Activated naive CD8-positive, alpha-beta T cell treated with anti-CD3 and anti-CD28 coated beads, Interleukin-2, amount 50 U/mL, for 24 hours (primary cell): ENCODE measurements around the gene P2RY13.
A peak's percentile ranks its signal among the peaks of the same experiment; 100 is the strongest.

Experiments used
- ATAC-seq: fragments of 150-1000 bp; cut with Tn5 transposase; one replicate; pipeline ENCODE4 v1.10.0; 2021
- DNase-seq: peaks from one replicate; pipeline ENCODE4 v3.0.0; 2021
- H3K27ac Mint-ChIP-seq: one replicate; pipeline ENCODE4 v1.8.0; 2021; ENCODE audit warnings: mild to moderate bottlenecking, mixed read lengths
- H3K27me3 Mint-ChIP-seq: one replicate; pipeline ENCODE4 v1.8.0; 2021; ENCODE audit warnings: mixed read lengths
- H3K36me3 Mint-ChIP-seq: one replicate; pipeline ENCODE4 v1.8.0; 2021; ENCODE audit warnings: low read depth, mixed read lengths
- H3K4me1 Mint-ChIP-seq: one replicate; pipeline ENCODE4 v1.8.0; 2021; ENCODE audit warnings: mixed read lengths
- H3K4me3 Mint-ChIP-seq: one replicate; pipeline ENCODE4 v1.8.0; 2021; ENCODE audit warnings: mild to moderate bottlenecking, moderate library complexity, mixed read lengths
- H3K9me3 Mint-ChIP-seq: one replicate; pipeline ENCODE4 v1.8.0; 2021; ENCODE audit warnings: mixed read lengths

P2RY13 gene

GRCh38 chr3:151314137-151314536 lies 15.2 kb downstream of the P2RY13 start:
- peaks cover 4% of the 10 kb centered on the region for H3K27me3 Mint-ChIP-seq
- DNase-seq (no peak), ATAC-seq (no peak)
- no peaks in the 10 kb centered on the region for H3K36me3 Mint-ChIP-seq
- H3K4me3 Mint-ChIP-seq: no peak overlapping the region
- peaks cover 18% of the 10 kb centered on the region for H3K4me1 Mint-ChIP-seq
- H3K9me3 Mint-ChIP-seq: no peaks in the 10 kb centered on the region
- H3K27ac Mint-ChIP-seq: no peak overlapping the region

DNA sequence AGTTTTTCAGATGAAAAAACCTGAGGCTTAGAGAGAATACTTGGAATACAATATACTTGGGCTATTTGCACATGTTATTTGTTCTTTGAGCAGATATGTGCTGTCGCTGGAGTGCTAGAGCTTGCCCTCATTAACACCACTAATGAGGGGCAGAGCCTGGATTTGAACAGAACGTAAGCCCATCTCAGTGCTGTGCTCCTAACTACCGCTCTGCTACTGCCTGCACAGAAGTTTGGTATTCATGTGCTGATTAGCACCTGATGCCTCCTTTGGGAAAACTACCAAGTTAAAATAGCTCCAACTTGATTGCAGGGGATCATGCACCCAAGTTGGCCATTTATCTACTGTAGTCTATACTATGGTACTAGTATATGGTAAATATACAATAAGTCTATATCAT lies 16.4 kb downstream of the P2RY13 start:
- peaks cover 22% of the 10 kb centered on the region for H3K4me1 Mint-ChIP-seq
- no peak for ATAC-seq
- H3K27ac Mint-ChIP-seq: no peak overlapping the region
- DNase-seq: no peak
- no peak overlapping the region for H3K4me3 Mint-ChIP-seq
- no peaks in the 10 kb centered on the region for H3K9me3 Mint-ChIP-seq
- no peaks in the 10 kb centered on the region for H3K36me3 Mint-ChIP-seq
- H3K27me3 Mint-ChIP-seq: peaks cover 4% of the 10 kb centered on the region

GRCh38 chr3:151309566-151309965 lies 19.8 kb downstream of the P2RY13 start:
- H3K9me3 Mint-ChIP-seq: no peaks in the 10 kb centered on the region
- no peaks in the 10 kb centered on the region for H3K27me3 Mint-ChIP-seq
- no peaks in the 10 kb centered on the region for H3K36me3 Mint-ChIP-seq
- DNase-seq: no peak
- H3K4me1 Mint-ChIP-seq: peaks cover 42% of the 10 kb centered on the region
- H3K27ac Mint-ChIP-seq: no peak overlapping the region
- H3K4me3 Mint-ChIP-seq: no peak overlapping the region
- no peak for ATAC-seq

DNA sequence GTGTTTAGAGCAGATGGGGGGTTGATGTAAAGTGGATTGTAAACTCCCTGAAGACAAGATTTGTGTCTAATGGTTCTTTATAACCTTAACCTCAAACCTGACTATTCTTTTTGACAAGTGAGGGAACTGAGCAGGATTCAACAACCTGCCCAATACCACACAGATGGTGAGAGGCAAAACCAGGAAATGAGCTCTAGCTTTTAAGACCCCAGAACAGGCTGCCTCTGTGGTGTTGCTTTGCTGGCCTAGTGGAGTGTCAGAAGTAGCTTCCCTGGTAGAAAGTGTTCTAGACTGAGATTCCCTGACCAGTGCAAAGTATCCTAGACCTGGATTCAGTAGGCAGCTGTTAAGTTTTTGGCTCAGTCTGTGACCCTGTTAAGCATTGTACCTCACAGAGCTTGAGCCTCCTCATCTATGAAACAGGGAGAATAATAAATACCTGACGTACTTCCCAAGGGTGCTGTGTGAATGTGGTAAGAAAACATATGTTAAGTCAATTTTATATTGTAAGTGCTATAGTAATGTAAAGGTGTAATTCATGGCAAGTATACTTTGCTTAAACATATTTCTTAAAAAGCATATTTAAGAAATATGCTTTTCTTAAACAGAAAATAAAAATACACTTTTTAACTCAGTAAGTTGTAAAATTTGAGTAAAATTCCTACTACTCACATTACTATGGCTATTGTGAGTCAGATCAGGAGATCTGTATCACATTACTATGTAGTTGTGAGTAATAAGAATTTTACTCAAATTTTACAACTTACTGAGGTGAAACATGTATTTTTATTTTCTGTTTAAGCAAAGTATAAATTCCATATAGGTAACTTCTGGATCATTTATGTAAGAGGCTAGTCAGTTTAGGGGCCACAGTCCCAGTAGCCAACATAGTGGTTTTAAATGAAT lies 21.5 kb downstream of the P2RY13 start:
- H3K4me3 Mint-ChIP-seq: no peak overlapping the region

GRCh38 chr3:151307131-151307530 lies 22.2 kb downstream of the P2RY13 start:
- Mint-ChIP-seq H3K4me1 (peaks cover 64% of the 10 kb centered on the region), H3K9me3 (no peaks in the 10 kb centered on the region), H3K4me3 (no peak overlapping the region), H3K27me3 (peaks cover 11% of the 10 kb centered on the region), H3K27ac (peak overlapping the region; percentile 85), H3K36me3 (peaks cover 2% of the 10 kb centered on the region)
- ATAC-seq (no peak), DNase-seq (no peak)

More for the DNA sequence above, 21.5 kb downstream of the P2RY13 start:
- peaks cover 2% of the 10 kb centered on the region for H3K36me3 Mint-ChIP-seq
- H3K9me3 Mint-ChIP-seq: no peaks in the 10 kb centered on the region
- ATAC-seq (no peak), DNase-seq (no peak)
- H3K27me3 Mint-ChIP-seq: peaks cover 6% of the 10 kb centered on the region
- H3K27ac Mint-ChIP-seq: peak overlapping the region; percentile 70
- peaks cover 59% of the 10 kb centered on the region for H3K4me1 Mint-ChIP-seq

DNA sequence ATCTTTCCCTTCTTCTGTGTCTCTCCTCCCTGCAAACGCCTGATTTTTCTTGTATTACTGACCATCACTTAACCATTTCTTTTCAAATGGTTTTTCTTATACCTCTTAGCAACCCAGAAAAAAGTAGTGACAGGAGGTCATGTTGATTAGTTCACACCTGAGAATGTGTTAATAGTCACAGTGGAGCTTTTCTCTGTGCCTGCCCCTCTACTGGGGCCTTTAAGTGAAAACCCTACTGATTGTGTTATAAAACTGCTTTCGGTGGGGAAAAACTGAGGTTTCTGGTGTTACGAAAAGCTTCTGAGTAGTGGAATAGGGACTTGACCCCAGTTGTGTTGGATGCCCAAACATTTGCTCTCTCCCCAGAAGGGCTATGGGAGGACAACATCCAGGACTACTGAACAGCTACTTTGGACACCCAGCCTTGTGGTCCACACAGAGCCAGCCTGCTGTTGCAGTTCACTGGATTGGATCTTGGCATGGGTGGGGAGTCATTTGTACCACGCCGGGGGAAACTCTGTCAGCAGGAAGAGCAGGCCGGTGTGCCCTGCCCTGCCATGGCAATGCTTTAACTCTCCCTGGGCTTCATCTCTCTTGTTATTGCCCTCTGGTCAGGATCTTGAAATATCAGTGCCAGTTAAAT lies 23.1 kb downstream of the P2RY13 start:
- ATAC-seq (no peak), DNase-seq (no peak)
- Mint-ChIP-seq H3K9me3 (no peaks in the 10 kb centered on the region), H3K4me3 (peak overlapping the region; percentile 52), H3K4me1 (peaks cover 72% of the 10 kb centered on the region), H3K27me3 (peaks cover 14% of the 10 kb centered on the region), H3K27ac (peak overlapping the region; percentile 85), H3K36me3 (peaks cover 2% of the 10 kb centered on the region)

DNA sequence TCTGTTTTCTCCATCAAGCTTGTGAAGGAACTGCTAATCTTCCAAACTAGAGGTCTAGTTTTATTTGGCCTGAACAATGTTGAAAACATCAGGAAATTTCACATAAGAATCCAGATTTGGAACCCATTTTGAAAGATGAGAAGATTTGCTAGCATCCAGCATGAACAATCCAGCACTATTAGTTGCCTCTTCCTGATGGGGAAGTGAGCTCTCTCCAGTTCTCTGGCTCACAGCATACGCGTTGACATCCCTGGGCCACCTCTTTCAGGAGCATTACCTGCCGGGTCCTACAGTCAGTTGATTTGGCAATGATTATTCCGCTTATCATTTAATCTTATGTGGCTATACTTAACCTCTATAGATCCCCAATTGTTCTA lies 23.6 kb downstream of the P2RY13 start:
- Mint-ChIP-seq H3K36me3 (peaks cover 2% of the 10 kb centered on the region), H3K27ac (peak overlapping the region; percentile 85), H3K9me3 (no peaks in the 10 kb centered on the region), H3K27me3 (peaks cover 16% of the 10 kb centered on the region), H3K4me1 (peaks cover 76% of the 10 kb centered on the region), H3K4me3 (peak overlapping the region; percentile 52)
- DNase-seq (no peak), ATAC-seq (no peak)

- ATAC-seq (peak; percentile 90), DNase-seq (no peak)
- H3K9me3 Mint-ChIP-seq: no peaks in the 10 kb centered on the region
- H3K36me3 Mint-ChIP-seq: peaks cover 2% of the 10 kb centered on the region
- H3K4me3 Mint-ChIP-seq: peak overlapping the region; percentile 52
- H3K27me3 Mint-ChIP-seq: peaks cover 18% of the 10 kb centered on the region
- peaks cover 80% of the 10 kb centered on the region for H3K4me1 Mint-ChIP-seq
- H3K27ac Mint-ChIP-seq: peak overlapping the region; percentile 85
Measured at GRCh38 chr3:151305060-151305774, 24.1 kb downstream of the P2RY13 start.

DNA sequence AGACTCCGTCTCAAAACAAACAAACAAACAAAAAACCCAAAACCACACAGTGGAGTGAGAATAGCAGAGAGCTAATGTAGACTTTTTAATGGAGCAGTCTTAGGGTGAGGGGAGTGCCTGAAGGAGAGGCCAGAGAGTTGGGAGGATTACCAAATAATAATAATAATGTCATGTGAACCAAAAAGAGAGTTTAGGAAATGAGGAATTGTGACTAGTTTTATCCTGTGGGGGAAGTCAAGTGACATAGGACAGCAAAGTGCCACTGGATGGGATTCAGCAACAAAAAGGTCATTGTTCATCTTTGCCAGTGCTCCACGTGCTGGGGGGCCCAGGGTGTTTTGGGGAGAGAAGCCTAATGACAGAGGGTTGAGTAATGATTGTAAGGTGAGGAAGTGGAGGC lies 25.6 kb downstream of the P2RY13 start:
- no peak overlapping the region for H3K4me3 Mint-ChIP-seq
- H3K4me1 Mint-ChIP-seq: peaks cover 78% of the 10 kb centered on the region
- ATAC-seq (no peak), DNase-seq (no peak)
- H3K36me3 Mint-ChIP-seq: peaks cover 2% of the 10 kb centered on the region
- peaks cover 18% of the 10 kb centered on the region for H3K27me3 Mint-ChIP-seq
- H3K9me3 Mint-ChIP-seq: no peaks in the 10 kb centered on the region
- H3K27ac Mint-ChIP-seq: peak overlapping the region; percentile 86

DNA sequence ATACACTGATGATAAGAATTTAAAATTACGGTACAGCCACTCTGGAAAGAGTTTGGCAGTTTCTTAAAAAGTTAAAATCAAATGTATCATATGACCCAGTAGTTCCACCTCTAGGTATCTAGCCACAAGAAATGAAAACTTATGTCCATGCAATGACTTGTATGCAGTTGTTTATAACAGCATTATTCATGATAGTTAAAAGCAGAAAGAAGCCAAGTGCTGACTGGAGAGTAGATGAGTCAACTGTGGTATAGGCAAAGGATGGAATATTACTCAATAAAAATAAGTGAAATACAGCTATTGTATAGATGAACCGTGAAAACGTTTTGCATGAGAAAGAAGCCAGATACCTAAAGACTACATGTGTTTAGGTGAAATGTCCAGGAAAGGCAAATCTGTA lies 27.6 kb downstream of the P2RY13 start:
- Mint-ChIP-seq H3K9me3 (no peaks in the 10 kb centered on the region), H3K4me1 (peaks cover 60% of the 10 kb centered on the region), H3K36me3 (peaks cover 2% of the 10 kb centered on the region), H3K27me3 (peaks cover 18% of the 10 kb centered on the region), H3K27ac (no peak overlapping the region), H3K4me3 (no peak overlapping the region)
- ATAC-seq (peak; percentile 18), DNase-seq (no peak)

GRCh38 chr3:151300539-151300938 lies 28.8 kb downstream of the P2RY13 start:
- H3K27me3 Mint-ChIP-seq: peaks cover 18% of the 10 kb centered on the region
- DNase-seq (no peak), ATAC-seq (no peak)

GRCh38 chr3:151299006-151299405 lies 30.3 kb downstream of the P2RY13 start:
- ATAC-seq (no peak), DNase-seq (no peak)
- peaks cover 18% of the 10 kb centered on the region for H3K27me3 Mint-ChIP-seq
- H3K4me1 Mint-ChIP-seq: peaks cover 32% of the 10 kb centered on the region
- no peak overlapping the region for H3K4me3 Mint-ChIP-seq
- H3K36me3 Mint-ChIP-seq: peaks cover 2% of the 10 kb centered on the region
- no peak overlapping the region for H3K27ac Mint-ChIP-seq
- H3K9me3 Mint-ChIP-seq: no peaks in the 10 kb centered on the region

More at GRCh38 chr3:151300539-151300938, 28.8 kb downstream of the P2RY13 start:
- Mint-ChIP-seq H3K4me1 (peaks cover 47% of the 10 kb centered on the region), H3K9me3 (no peaks in the 10 kb centered on the region), H3K36me3 (peaks cover 2% of the 10 kb centered on the region), H3K27ac (no peak overlapping the region), H3K4me3 (no peak overlapping the region)

DNA sequence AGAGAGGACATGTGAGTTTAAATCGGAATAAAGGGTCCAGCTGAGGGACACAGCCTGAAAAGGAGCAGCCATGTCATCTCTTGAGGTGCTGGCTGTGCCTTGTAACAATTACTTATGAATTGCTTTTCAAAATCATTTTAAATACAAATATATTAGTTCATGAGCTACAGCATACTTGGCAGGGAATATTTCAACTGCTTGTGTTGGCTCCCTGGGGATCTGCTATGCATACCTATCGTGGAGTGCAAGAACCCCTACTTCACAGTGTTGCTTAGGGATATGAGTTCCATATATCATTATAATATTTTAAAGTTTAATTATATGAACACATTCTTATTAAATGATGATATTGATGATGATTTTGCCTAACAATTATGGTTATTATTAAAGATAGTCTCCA lies 31.9 kb downstream of the P2RY13 start:
- Mint-ChIP-seq H3K36me3 (no peaks in the 10 kb centered on the region), H3K27ac (no peak overlapping the region), H3K27me3 (peaks cover 8% of the 10 kb centered on the region), H3K9me3 (no peaks in the 10 kb centered on the region), H3K4me3 (no peak overlapping the region), H3K4me1 (peaks cover 17% of the 10 kb centered on the region)
- DNase-seq (no peak), ATAC-seq (no peak)

GRCh38 chr3:151296226-151296625 lies 33.1 kb downstream of the P2RY13 start:
- Mint-ChIP-seq H3K27me3 (peaks cover 5% of the 10 kb centered on the region), H3K9me3 (no peaks in the 10 kb centered on the region), H3K4me1 (peaks cover 7% of the 10 kb centered on the region), H3K36me3 (no peaks in the 10 kb centered on the region), H3K27ac (no peak overlapping the region), H3K4me3 (no peak overlapping the region)
- DNase-seq (no peak), ATAC-seq (no peak)
